ENCODE results near the gene MIEF1. TPM values are rescaled to one million over a fixed set of nuclear protein-coding genes. Genes with fewer than 3 reads are reported as not detected.

Gene MIEF1
- total RNA-seq, 1 experiment from 2014 or later = 49.4 TPM

DNA sequence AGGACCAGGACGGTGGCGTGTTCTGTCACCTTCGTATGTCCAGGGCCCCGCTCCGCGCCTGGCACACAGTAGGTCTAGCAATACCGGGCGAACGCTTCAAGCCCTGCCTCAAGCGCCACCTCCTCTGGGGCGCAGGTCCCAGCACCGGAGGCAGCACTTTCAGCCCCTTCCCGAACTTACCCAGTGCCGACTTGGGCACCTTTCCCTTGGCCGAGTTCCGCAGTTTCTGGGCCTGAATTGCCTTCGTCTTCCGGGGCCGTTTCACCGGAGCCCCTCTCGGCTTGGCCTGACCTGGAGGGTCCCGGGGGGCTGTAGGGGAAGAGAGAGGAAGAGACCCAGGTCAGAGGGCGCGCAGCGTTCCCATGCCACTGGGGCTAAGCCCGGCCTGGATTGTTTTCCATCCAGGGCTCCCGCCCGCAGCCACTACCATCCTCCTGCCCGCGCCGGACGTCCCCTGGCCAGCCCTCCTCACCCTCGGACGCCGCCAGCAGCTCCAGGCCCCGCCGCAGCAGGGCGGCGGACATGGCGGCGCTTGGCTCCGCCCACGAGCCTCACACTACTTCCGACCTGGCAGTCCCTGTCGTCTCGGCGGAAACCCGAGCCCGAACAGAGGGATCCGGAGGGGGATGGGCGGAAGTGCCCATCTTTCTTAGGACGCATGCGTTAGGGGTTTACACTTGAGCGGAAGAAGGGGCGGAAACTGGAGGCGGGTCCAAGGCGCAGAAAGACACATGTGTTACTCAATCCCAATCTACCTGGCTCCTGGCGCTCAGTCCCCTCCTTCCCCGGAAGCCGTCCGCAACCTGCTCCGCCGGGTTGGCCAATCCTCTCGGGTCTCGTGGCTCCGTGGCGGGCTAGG is 30.4 kb downstream of the MIEF1 start, which contains the start of gene RPS19BP1:
Gene RPS19BP1, minus strand, starts transcription at position 534 of the 859 bp plus-strand sequence. Its CDS starts 10 bp downstream, at position 524.
- TF ChIP-seq, protein P1, sequence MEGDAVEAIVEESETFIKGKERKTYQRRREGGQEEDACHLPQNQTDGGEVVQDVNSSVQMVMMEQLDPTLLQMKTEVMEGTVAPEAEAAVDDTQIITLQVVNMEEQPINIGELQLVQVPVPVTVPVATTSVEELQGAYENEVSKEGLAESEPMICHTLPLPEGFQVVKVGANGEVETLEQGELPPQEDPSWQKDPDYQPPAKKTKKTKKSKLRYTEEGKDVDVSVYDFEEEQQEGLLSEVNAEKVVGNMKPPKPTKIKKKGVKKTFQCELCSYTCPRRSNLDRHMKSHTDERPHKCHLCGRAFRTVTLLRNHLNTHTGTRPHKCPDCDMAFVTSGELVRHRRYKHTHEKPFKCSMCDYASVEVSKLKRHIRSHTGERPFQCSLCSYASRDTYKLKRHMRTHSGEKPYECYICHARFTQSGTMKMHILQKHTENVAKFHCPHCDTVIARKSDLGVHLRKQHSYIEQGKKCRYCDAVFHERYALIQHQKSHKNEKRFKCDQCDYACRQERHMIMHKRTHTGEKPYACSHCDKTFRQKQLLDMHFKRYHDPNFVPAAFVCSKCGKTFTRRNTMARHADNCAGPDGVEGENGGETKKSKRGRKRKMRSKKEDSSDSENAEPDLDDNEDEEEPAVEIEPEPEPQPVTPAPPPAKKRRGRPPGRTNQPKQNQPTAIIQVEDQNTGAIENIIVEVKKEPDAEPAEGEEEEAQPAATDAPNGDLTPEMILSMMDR (IDR thresholded peaks at IDR 0.05; ENCODE audit: insufficient read depth in 1 of 2, low read depth in 1 of 2, low read length in 1 of 2, severe bottlenecking in 1 of 2, unreplicated experiment in 1 of 2) = no peak
- Mint-ChIP-seq H3K36me3 (ENCODE audit: insufficient read depth, unreplicated experiment) (peaks cover 54% of the 10 kb centered on the region), H3K27ac (ENCODE audit: unreplicated experiment) (peak within 1 kb of the TSS; percentile 94), H3K27me3 (ENCODE audit: insufficient read depth, unreplicated experiment) (no peaks in the 10 kb centered on the region), H3K4me3 (ENCODE audit: unreplicated experiment) (peak within 1 kb of the TSS; percentile 94), H3K4me1 (ENCODE audit: low read depth, unreplicated experiment) (peaks cover 34% of the 10 kb centered on the region), H3K9me3 (ENCODE audit: unreplicated experiment) (no peaks in the 10 kb centered on the region)
- BruUV-seq (replicated peaks) = no TSS peak
- peak; percentile 99 for DNase-seq
- intact Hi-C loops (cut with micrococcal nuclease; ENCODE audit: unreplicated experiment) = loop anchor here (5.0 kb wide), 1 partner anchor 40 kb away; no protein-coding TSS in a partner anchor
- peaks cover 36% of the 10 kb centered on the region for H3K4me1 ChIP-seq
- H3K4me3 ChIP-seq (ENCODE audit: low read depth, low read length) = peak within 1 kb of the TSS; percentile 93
- H3K36me3 ChIP-seq (ENCODE audit: control insufficient read depth, insufficient read depth, low read length) = peaks cover 6% of the 10 kb centered on the region
- H3K27me3 ChIP-seq (replicated peaks; ENCODE audit: control insufficient read depth, insufficient read depth, low read length) = no peaks in the 10 kb centered on the region
- ChIA-PET POLR2A (interaction anchor here (0.6 kb wide), 1 partner anchor 1057 kb away, joined by 3 read pairs; no protein-coding TSS in a partner anchor), CTCF (interaction anchor here (0.6 to 1.3 kb wide), 2 partner anchors 12 to 504 kb away, joined by 3 to 4 read pairs; partner anchors contain the start of gene ATF4)
- H3K9me3 ChIP-seq = no peaks in the 10 kb centered on the region

DNA sequence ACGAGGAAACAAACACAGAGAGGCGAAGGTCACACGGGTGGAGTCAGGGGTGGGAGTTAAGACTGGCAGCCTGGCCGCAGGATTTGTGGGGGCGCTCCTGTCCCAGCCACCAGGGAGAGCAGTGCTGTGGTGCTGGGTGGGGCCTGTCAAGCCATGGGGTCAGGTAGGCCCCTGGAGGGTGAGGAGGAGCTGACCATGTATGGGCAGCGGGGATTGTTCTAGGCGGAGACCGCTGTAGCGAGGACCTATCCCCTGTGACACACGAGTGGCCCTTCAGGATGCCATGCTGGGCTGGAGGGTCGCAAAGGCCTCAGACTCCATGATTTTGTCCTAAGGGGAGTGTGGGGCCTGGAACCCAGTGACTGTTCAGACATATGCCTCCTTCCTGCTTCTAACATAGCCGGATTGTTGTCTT is 32.0 kb downstream of the MIEF1 start:
- Mint-ChIP-seq H3K27me3 (ENCODE audit: insufficient read depth, unreplicated experiment) (no peaks in the 10 kb centered on the region), H3K36me3 (ENCODE audit: insufficient read depth, unreplicated experiment) (peaks cover 38% of the 10 kb centered on the region), H3K27ac (ENCODE audit: unreplicated experiment) (no peak overlapping the region), H3K4me3 (ENCODE audit: unreplicated experiment) (no peak overlapping the region), H3K9me3 (ENCODE audit: unreplicated experiment) (no peaks in the 10 kb centered on the region), H3K4me1 (ENCODE audit: low read depth, unreplicated experiment) (peaks cover 19% of the 10 kb centered on the region)
- TF ChIP-seq, protein P1 (IDR thresholded peaks at IDR 0.05; ENCODE audit: insufficient read depth in 1 of 2, low read depth in 1 of 2, low read length in 1 of 2, severe bottlenecking in 1 of 2, unreplicated experiment in 1 of 2) = no peak
- Histone ChIP-seq H3K36me3 (ENCODE audit: control insufficient read depth, insufficient read depth, low read length) (peaks cover 3% of the 10 kb centered on the region), H3K4me1 (peaks cover 19% of the 10 kb centered on the region), H3K4me3 (ENCODE audit: low read depth, low read length) (no peak overlapping the region), H3K27me3 (replicated peaks; ENCODE audit: control insufficient read depth, insufficient read depth, low read length) (no peaks in the 10 kb centered on the region), H3K9me3 (no peaks in the 10 kb centered on the region)
- ChIA-PET POLR2A (no interaction called here), CTCF (interaction anchor here (0.6 to 1.8 kb wide), 5 partner anchors 108 to 1851 kb away, joined by 3 to 13 read pairs (median 5); no protein-coding TSS in a partner anchor)
- no peak for DNase-seq
- intact Hi-C loops (cut with micrococcal nuclease; ENCODE audit: unreplicated experiment) = loop anchor here (1.0 to 5.0 kb wide), 3 partner anchors 42 to 503 kb away; no protein-coding TSS in a partner anchor
- BruUV-seq (replicated peaks) = no TSS peak

DNA sequence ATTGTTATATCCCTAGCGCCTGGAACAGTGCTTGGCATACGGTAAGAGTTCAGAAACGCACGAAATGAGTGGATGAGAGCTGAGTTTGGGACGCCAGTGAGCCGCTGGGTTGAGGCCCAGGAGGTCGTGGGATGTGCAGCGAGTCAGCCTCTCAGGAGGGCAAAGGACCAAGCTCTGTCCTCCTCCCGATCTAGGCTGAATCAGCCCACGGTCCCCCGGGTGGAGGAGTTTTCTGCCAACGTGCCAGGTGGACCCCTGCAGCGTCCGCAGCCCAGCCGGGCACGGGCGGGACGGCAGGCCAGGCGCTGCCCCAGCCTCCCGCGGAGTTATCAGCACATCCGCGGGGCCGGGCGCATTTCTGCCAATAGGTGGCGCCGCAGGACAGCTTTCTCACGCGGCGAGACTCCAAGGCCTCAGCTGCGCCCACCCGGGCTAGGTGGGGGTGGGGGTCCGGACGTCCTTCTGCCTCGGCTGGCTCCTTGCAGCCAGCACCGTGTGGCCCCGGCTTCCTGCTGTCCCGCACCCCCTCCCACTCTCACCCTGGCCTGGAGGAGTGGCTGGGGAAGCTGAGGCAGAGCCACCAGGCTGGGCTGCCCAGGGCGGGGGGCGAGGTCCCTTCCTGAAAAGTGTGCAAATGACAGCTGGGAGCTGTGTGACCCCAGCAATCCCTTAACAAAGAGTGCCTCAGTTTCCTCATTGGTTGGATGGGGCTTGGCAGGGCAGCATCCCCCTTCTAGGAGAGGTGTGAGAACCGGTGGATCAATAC is 32.7 kb downstream of the MIEF1 start:
- no peak overlapping the region for H3K4me3 Mint-ChIP-seq (ENCODE audit: unreplicated experiment)

More for the DNA sequence above, 32.7 kb downstream of the MIEF1 start:
- Histone ChIP-seq H3K4me3 (ENCODE audit: low read depth, low read length) (no peak overlapping the region), H3K9me3 (no peaks in the 10 kb centered on the region), H3K36me3 (ENCODE audit: control insufficient read depth, insufficient read depth, low read length) (peaks cover under 1% of the 10 kb centered on the region), H3K27me3 (replicated peaks; ENCODE audit: control insufficient read depth, insufficient read depth, low read length) (no peaks in the 10 kb centered on the region), H3K4me1 (0 out of 2 replicates have a peak, but pooled peaks cover 13% of the 10 kb centered on the region)
- TF ChIP-seq, protein P1 (IDR thresholded peaks at IDR 0.05; ENCODE audit: insufficient read depth in 1 of 2, low read depth in 1 of 2, low read length in 1 of 2, severe bottlenecking in 1 of 2, unreplicated experiment in 1 of 2) = peak; percentile 89 to 94
- Mint-ChIP-seq H3K9me3 (ENCODE audit: unreplicated experiment) (no peaks in the 10 kb centered on the region), H3K27me3 (ENCODE audit: insufficient read depth, unreplicated experiment) (no peaks in the 10 kb centered on the region), H3K4me1 (ENCODE audit: low read depth, unreplicated experiment) (peaks cover 18% of the 10 kb centered on the region), H3K36me3 (ENCODE audit: insufficient read depth, unreplicated experiment) (peaks cover 31% of the 10 kb centered on the region), H3K27ac (ENCODE audit: unreplicated experiment) (no peak overlapping the region)
- intact Hi-C loops (cut with micrococcal nuclease; ENCODE audit: unreplicated experiment) = loop anchor here (1.0 to 5.0 kb wide), 3 partner anchors 42 to 502 kb away; no protein-coding TSS in a partner anchor
- ChIA-PET CTCF (interaction anchor here (0.6 to 1.8 kb wide), 8 partner anchors 21 to 1851 kb away, joined by 3 to 13 read pairs (median 5); no protein-coding TSS in a partner anchor), POLR2A (interaction anchor here (0.6 kb wide), 1 partner anchor 744 kb away, joined by 3 read pairs; no protein-coding TSS in a partner anchor)
- no TSS peak for BruUV-seq (replicated peaks)
- DNase-seq = peak; percentile 81 to 89

Data from Caco-2 (cell line).